Calu3 (cell line): ENCODE data around the gene TTBK2. TPM values are rescaled to one million over a fixed set of nuclear protein-coding genes. Genes with fewer than 3 reads are reported as not detected.
"Not testable (repeated sequence)": the region's sequence is repeated elsewhere in the genome, so short reads cannot be mapped to it uniquely, and the experiment has no call there.

Experiments
- BruUV-seq: library from RNA; stranded (reverse); fragments of 400-500 nt; replicated peaks from 2 replicates; lab custom pipeline; 2021; lab: Mats Ljungman, UMichigan
- CTCF ChIA-PET: fragments of 300-600 bp; sonication (Branson Sonifier 250); formaldehyde crosslinking; loops from one replicate; lab custom pipeline; 2022; ENCODE audit warnings: antibody characterized with exemption; lab: Charles Lee
- DNase-seq: peaks from one replicate; pipeline ENCODE4 v3.0.0; 2022
- H3K27ac Mint-ChIP-seq: one replicate; pipeline ENCODE4 v1.8.0; 2022; ENCODE audit warnings: mixed read lengths; ENCODE audit not compliant: unreplicated experiment
- H3K27me3 Mint-ChIP-seq: one replicate; pipeline ENCODE4 v1.8.0; 2022; ENCODE audit warnings: mixed read lengths; ENCODE audit not compliant: unreplicated experiment
- H3K36me3 Mint-ChIP-seq: one replicate; pipeline ENCODE4 v1.8.0; 2022; ENCODE audit warnings: mild to moderate bottlenecking, moderate library complexity, mixed read lengths; ENCODE audit not compliant: insufficient read depth, unreplicated experiment
- H3K4me1 Mint-ChIP-seq: one replicate; pipeline ENCODE4 v1.8.0; 2022; ENCODE audit warnings: mild to moderate bottlenecking, low read depth, mixed read lengths; ENCODE audit not compliant: unreplicated experiment
- H3K4me3 Mint-ChIP-seq: one replicate; pipeline ENCODE4 v1.8.0; 2022; ENCODE audit warnings: mild to moderate bottlenecking, low read depth, moderate library complexity, mixed read lengths; ENCODE audit not compliant: unreplicated experiment
- H3K9me3 Mint-ChIP-seq: one replicate; pipeline ENCODE4 v1.8.0; 2022; ENCODE audit warnings: low read depth, mixed read lengths; ENCODE audit not compliant: unreplicated experiment
- intact Hi-C: fragments of 100-400 bp; cut with micrococcal nuclease; formaldehyde crosslinking; loops from one replicate; pipeline ENCODE4 v1.10.0; 2022; ENCODE audit not compliant: unreplicated experiment
- total RNA-seq: library from RNA; stranded (reverse); gene quantifications from 2 replicates; pipeline ENCODE4 v1.2.3, GENCODE V29; 2022
- TF ChIP-seq, protein P1 (sequence below): fragments of 200-600 bp; IDR thresholded peaks from one replicate; pipeline ENCODE4 v1.8.0; 2022; ENCODE audit warnings: antibody characterized with exemption; ENCODE audit not compliant: unreplicated experiment

The TTBK2 gene
- total RNA-seq, 1 experiment from 2014 or later = 5.3 TPM

DNA sequence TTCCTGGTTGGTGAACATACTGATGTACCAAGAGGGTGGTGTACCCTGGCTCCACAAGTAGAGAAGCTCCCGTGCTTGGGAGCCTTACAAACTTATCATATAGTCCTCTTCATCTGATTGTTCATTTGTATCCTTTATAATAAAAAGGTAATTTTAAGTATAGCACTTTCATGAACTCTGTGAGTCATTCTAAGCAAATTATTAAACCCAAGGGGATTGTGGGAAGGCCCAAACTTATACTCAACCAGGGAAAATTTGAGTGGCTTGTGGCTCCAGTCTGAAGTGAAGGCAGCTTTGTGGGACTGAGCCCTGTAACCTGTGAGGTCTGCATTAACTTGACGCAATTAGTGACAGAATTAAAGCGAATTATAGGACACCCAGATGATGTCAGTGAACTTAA is 29.0 kb downstream of the TTBK2 start:
- BruUV-seq = no TSS peak
- no peaks in the 10 kb centered on the region for H3K36me3 Mint-ChIP-seq
- DNase-seq = peak; percentile 1
- CTCF ChIA-PET = interaction anchor here (0.6 kb wide), 1 partner anchor 162 kb away, joined by 3 read pairs; no protein-coding TSS in a partner anchor
- intact Hi-C loops = no loop called here
- H3K27me3 Mint-ChIP-seq = no peaks in the 10 kb centered on the region
- peaks cover 9% of the 10 kb centered on the region for H3K4me1 Mint-ChIP-seq
- H3K4me3 Mint-ChIP-seq = no peak overlapping the region
- H3K27ac Mint-ChIP-seq = peak overlapping the region; percentile 66
- no peaks in the 10 kb centered on the region for H3K9me3 Mint-ChIP-seq
- TF ChIP-seq, protein P1, sequence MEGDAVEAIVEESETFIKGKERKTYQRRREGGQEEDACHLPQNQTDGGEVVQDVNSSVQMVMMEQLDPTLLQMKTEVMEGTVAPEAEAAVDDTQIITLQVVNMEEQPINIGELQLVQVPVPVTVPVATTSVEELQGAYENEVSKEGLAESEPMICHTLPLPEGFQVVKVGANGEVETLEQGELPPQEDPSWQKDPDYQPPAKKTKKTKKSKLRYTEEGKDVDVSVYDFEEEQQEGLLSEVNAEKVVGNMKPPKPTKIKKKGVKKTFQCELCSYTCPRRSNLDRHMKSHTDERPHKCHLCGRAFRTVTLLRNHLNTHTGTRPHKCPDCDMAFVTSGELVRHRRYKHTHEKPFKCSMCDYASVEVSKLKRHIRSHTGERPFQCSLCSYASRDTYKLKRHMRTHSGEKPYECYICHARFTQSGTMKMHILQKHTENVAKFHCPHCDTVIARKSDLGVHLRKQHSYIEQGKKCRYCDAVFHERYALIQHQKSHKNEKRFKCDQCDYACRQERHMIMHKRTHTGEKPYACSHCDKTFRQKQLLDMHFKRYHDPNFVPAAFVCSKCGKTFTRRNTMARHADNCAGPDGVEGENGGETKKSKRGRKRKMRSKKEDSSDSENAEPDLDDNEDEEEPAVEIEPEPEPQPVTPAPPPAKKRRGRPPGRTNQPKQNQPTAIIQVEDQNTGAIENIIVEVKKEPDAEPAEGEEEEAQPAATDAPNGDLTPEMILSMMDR = no peak

DNA sequence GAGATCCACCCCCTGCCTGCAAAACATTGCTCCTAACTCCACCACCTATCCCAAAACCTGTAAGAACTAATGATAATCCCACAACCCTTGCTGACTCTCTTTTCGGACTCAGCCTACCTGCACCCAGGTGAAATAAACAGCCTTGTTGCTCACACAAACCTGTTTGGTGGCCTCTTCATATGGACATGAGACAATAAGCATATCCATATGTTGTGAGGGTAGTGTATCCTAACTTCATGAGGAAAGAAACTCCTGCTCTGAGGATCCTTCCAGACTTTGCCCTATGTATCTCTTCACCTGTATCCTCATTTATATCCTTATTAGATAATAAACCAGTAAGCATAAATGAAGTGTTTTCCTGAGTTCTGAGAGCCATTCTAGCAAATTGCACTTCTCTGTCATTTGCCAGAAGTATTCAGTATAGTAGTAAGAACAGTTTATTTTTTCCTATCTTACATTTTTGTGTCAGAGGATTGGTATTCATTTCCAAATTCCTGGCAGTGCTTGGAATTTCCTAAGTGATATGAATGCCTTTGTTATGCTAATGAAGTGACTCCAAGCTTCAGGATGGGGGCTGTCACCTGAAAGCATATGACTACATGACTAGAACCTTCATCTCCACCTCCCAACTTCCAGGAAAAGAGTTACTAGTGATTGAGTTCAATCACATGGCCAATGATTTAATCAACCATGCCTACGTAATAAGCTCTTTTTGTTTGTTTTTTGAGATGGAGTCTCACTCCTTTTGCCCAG is 30.2 kb downstream of the TTBK2 start:
- Mint-ChIP-seq H3K36me3 (no peaks in the 10 kb centered on the region), H3K27ac (no peak overlapping the region), H3K4me1 (peaks cover 9% of the 10 kb centered on the region), H3K4me3 (no peak overlapping the region), H3K9me3 (peaks cover 2% of the 10 kb centered on the region), H3K27me3 (no peaks in the 10 kb centered on the region)
- intact Hi-C loops = no loop called here
- peak; percentile 1 for DNase-seq
- BruUV-seq = no TSS peak
- TF ChIP-seq, protein P1 = no peak
- CTCF ChIA-PET = no interaction called here

DNA sequence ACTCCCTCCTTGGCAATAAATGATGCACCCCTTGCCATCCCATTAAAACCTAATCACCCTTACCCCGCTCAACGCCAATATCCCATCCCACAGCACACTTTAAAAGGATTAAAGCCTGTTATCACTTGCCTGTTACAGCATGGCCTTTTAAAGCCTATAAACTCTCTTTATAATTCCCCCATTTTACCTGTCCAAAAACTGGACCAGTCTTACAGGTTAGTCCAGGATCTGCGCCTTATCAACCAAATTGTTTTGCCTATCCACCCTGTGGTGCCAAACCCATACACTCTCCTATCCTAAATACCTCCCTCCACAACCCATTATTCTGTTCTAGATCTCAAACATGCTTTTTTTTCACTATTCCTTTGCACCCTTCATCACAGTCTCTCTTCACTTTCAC is 33.2 kb downstream of the TTBK2 start:
- intact Hi-C loops, CTCF ChIA-PET, H3K9me3 Mint-ChIP-seq, H3K4me3 Mint-ChIP-seq, H3K36me3 Mint-ChIP-seq, DNase-seq, BruUV-seq, H3K4me1 Mint-ChIP-seq, H3K27me3 Mint-ChIP-seq, H3K27ac Mint-ChIP-seq: not testable (repeated sequence)

DNA sequence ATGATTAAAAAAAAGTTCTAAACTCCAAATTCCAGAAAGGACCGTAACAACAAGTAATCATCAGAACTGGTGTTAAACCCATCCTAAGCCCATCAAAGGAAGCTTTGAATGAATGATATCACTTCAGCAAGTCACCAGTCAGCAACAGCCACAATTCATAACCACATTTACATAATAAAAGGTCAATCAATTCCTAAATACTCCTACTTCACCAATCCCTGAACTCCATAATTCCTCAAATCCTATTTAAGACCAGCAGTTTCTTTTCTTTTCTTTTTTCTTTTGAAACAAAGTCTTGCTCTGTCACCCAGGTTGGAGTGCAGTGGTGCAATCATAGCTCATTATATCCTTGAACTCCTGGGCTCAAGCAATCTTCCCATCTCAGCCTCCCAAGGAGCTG is 40.5 kb downstream of the TTBK2 start:
- intact Hi-C loops = no loop called here
- H3K27me3 Mint-ChIP-seq = no peaks in the 10 kb centered on the region
- no peak for DNase-seq
- H3K9me3 Mint-ChIP-seq = no peaks in the 10 kb centered on the region
- no TSS peak for BruUV-seq
- H3K4me3 Mint-ChIP-seq = no peak overlapping the region
- H3K27ac Mint-ChIP-seq = no peak overlapping the region
- TF ChIP-seq, protein P1 = no peak
- no peaks in the 10 kb centered on the region for H3K4me1 Mint-ChIP-seq
- no peaks in the 10 kb centered on the region for H3K36me3 Mint-ChIP-seq
- CTCF ChIA-PET = no interaction called here

DNA sequence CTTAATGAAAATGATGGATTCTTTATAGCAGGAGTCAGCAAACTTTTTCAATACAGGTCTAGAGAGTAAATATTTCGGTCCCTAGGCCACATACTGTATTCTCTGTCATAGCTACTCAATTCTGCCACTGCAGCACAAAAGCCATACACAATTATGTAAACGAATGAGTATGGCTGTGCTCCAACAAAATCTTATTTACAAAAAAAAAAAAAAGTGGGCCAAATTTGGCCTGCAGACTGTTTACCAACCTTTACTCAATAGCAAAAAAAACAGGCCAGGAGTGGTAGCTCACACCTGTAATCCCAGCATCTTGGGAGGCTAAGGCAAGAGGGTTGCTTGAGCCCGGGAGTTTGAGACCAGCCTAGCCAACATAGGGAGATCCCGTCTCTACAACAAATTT is 41.1 kb downstream of the TTBK2 start:
- Mint-ChIP-seq H3K4me1 (no peaks in the 10 kb centered on the region), H3K27ac (no peak overlapping the region), H3K27me3 (no peaks in the 10 kb centered on the region), H3K9me3 (no peaks in the 10 kb centered on the region), H3K36me3 (no peaks in the 10 kb centered on the region), H3K4me3 (no peak overlapping the region)
- no peak for DNase-seq
- BruUV-seq = no TSS peak
- intact Hi-C loops = no loop called here
- CTCF ChIA-PET = no interaction called here
- TF ChIP-seq, protein P1 = no peak
